Measurements from ENCODE around the gene FADS6. TPM values are rescaled to one million over a fixed set of nuclear protein-coding genes. Genes with fewer than 3 reads are reported as not detected.

Gene FADS6
- total RNA-seq (under 1 TPM in 1 of 7 donors, not detected in 6; 0.42 TPM), polyA plus RNA-seq (under 1 TPM in 1 of 2 donors, not detected in 1; 0.12 TPM)
- long read RNA-seq, donor 1, result 0 reads
- long read RNA-seq, donor 2, result 0 reads
- long read RNA-seq, donor 3, result 0 reads

GRCh38 chr17:74892974-74893911 is at the start of gene FADS6:
FADS6 (minus strand) TSS chr17:74893633; CDS start chr17:74893595, 38 bp downstream.
- intact Hi-C loops (cut with DNase I), result no loop called here
- H3K36me3 ChIP-seq, result no peaks in the 10 kb centered on the region
- no peak for DNase-seq
- H3K27ac ChIP-seq, result no peak within 1 kb of the TSS
- no peaks in the 10 kb centered on the region for H3K9me3 ChIP-seq
- no peaks in the 10 kb centered on the region for H3K27me3 ChIP-seq
- TF ChIP-seq CTCF (IDR thresholded peaks at IDR 0.05) (no peak), EP300 (IDR thresholded peaks at IDR 0.05) (no peak), POLR2A (IDR thresholded peaks at IDR 0.05) (no peak)
- peaks cover 3% of the 10 kb centered on the region for H3K4me1 ChIP-seq (ENCODE audit: insufficient read depth)
- no peak within 1 kb of the TSS for H3K4me3 ChIP-seq
- WGBS, 3 donors, result 1 to 4% (median 2%) methylated on average over 59 to 86 of the region's 86 CpGs

GRCh38 chr17:74941128-74941725 is 47.8 kb upstream of the FADS6 start:
- Histone ChIP-seq H3K27ac (no peak overlapping the region), H3K4me3 (no peak overlapping the region), H3K4me1 (ENCODE audit: insufficient read depth) (no peaks in the 10 kb centered on the region), H3K9me3 (no peaks in the 10 kb centered on the region), H3K27me3 (no peaks in the 10 kb centered on the region), H3K36me3 (no peaks in the 10 kb centered on the region)
- TF ChIP-seq EP300 (IDR thresholded peaks at IDR 0.05) (no peak), POLR2A (IDR thresholded peaks at IDR 0.05) (no peak), CTCF (IDR thresholded peaks at IDR 0.05) (no peak)
- no peak for DNase-seq
- intact Hi-C loops (cut with DNase I), result no loop called here
- 69 to 75% (median 74%) methylated on average over 21 of the region's 21 CpGs for WGBS, 3 donors

DNA sequence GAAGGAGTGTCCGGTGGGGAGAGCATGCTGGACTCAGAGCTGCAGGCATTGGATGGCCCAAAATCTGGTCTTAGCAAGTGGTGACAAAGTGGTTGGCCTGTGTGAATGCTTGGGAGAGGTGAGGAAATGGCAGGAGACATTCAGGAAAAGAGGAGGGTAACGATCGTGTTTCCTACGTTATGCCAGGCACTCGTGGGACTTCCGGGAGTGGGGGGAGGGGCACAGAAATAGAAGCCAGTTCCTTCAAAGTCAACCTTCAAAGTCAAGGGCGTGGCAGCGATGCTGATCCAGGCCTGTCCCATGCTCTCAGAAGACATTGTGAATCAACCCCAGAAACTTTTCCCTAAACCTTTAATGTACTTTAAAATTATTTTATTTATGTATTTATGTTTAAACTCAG is 46.1 kb upstream of the FADS6 start:
- intact Hi-C loops (cut with DNase I), result no loop called here
- Histone ChIP-seq H3K36me3 (no peaks in the 10 kb centered on the region), H3K9me3 (no peaks in the 10 kb centered on the region), H3K4me3 (no peak overlapping the region), H3K27ac (no peak overlapping the region), H3K4me1 (ENCODE audit: insufficient read depth) (no peaks in the 10 kb centered on the region), H3K27me3 (peaks cover 5% of the 10 kb centered on the region)
- no peak for TF ChIP-seq EP300 (IDR thresholded peaks at IDR 0.05)
- TF ChIP-seq CTCF (IDR thresholded peaks at IDR 0.05), result no peak
- no peak for TF ChIP-seq POLR2A (IDR thresholded peaks at IDR 0.05)
- DNase-seq, result no peak
- WGBS, 3 donors, result 45 to 53% (median 48%) methylated on average over 8 of the region's 8 CpGs

DNA sequence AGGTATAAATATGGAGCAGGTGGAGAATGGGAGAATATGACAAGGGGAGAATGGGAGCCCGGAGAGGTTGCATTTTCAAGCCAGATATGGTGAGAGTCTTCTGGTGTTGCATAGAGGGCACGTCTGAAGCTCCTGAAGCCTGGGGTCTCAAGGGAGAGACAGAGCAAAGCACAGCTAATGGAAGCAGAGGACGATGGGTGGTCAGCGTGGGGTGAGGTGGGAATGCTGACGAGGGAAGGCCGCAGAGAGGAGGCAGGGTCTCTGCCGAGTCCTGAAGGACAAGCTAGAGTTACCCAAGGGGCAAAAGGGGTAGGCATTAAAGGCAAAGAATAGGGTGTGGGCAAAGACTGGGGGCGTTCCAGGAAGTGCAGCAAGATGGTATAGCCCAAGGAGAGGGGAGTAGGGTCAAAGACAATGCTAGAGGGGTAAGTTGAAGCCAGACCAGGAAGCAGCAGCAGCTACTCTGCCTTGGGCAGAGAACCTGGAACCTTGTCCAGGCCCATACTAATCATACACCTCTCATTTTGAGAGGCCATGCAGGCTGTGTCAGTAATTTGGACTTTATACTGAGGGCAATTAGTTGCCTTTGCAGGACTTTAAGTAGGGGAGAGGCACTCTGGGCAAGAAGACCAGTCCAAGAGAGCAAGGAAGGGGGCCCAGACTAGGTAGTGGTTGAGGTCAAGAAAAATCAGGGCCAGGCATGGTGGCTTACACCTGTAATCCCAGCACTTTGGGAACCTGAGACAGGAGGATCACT is 44.9 kb upstream of the FADS6 start:
- no peak for DNase-seq
- intact Hi-C loops (cut with DNase I), result no loop called here
- peaks cover 5% of the 10 kb centered on the region for H3K27me3 ChIP-seq
- WGBS, 3 donors, result 46 to 53% (median 47%) methylated on average over 8 of the region's 8 CpGs
- no peaks in the 10 kb centered on the region for H3K36me3 ChIP-seq
- H3K27ac ChIP-seq, result no peak overlapping the region
- no peak overlapping the region for H3K4me3 ChIP-seq
- TF ChIP-seq POLR2A (IDR thresholded peaks at IDR 0.05) (no peak), EP300 (IDR thresholded peaks at IDR 0.05) (no peak), CTCF (IDR thresholded peaks at IDR 0.05) (no peak)
- no peaks in the 10 kb centered on the region for H3K9me3 ChIP-seq
- no peaks in the 10 kb centered on the region for H3K4me1 ChIP-seq (ENCODE audit: insufficient read depth)

All from ovary (tissue), 10 donors.